Fibroblast of the aortic adventitia (primary cell): ENCODE measurements around the gene ACAP3. TPM values are rescaled to one million over a fixed set of nuclear protein-coding genes. Genes with fewer than 3 reads are reported as not detected.
A peak's percentile ranks its signal among the peaks of the same experiment; 100 is the strongest.
"Not testable (repeated sequence)": the region's sequence is repeated elsewhere in the genome, so short reads cannot be mapped to it uniquely, and the experiment has no call there.

ENCODE experiments used
- DNase-seq: peaks from one replicate; pipeline ENCODE4 v3.0.0-alpha.2; 2010; ENCODE audit warnings: low read depth
- H3K4me3 ChIP-seq: 2 replicates; pipeline ENCODE4 v1.5.1; 2011; ENCODE audit warnings: low read depth, mild to moderate bottlenecking, control low read depth, low read length, moderate library complexity
- total RNA-seq: library from RNA; depleted of rRNA; stranded (reverse); fragments of >200 nt; gene quantifications from 2 replicates; pipeline ENCODE4 v1.2.3, GENCODE V29; 2012; ENCODE audit warnings: low replicate concordance
- TF ChIP-seq, protein P1 (sequence below): IDR thresholded peaks from 2 replicates; pipeline ENCODE4 v1.5.1; 2011; ENCODE audit warnings: mild to moderate bottlenecking, low read length, control low read depth, inconsistent platforms; ENCODE audit not compliant: insufficient read depth

Gene ACAP3
- total RNA-seq, 1 donor: 43.2 TPM

DNA sequence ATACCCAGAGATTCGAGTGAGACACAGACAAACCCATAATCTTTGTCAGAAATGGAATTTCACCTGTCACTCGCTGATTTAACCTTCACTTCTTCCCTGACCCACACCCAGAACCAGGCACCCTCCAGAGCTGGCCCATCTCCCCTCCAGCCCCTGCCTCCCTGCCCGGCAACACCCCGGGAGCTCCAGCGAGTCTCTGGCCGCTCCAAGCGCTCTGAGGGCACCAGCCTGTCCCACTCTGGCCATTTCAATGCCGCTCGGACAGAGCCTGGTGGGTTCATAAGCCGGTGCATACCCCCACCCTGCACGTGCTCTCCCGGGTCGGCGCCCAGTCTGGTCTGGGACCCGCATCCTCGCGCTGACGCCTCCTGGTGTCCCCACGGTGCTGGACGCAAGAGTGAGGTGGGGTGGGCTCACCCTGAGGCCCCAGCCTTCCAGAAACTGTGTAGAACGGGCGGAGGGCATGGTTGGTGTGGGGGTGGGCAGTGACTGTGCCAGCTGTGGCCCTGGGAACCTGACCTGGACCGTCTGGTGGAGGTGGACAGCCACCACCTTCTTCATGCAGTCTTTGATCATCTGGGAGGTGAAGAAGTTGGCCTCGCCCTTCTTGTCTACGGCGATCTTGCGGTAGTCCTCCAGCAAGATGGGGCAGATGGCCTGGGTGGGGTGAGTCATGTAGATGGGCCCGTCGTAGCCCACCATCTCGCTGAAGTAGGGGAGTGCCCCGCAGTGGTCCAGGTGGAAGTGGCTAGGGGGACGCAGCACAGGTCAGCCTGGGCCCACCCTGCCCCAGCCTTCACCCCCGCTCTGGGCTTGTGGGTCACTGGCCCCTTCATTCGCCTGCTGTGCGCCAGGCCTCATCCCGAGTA lies 11.3 kb upstream of the ACAP3 start:
- no peak overlapping the region for H3K4me3 ChIP-seq
- DNase-seq: no peak
- TF ChIP-seq, protein P1, sequence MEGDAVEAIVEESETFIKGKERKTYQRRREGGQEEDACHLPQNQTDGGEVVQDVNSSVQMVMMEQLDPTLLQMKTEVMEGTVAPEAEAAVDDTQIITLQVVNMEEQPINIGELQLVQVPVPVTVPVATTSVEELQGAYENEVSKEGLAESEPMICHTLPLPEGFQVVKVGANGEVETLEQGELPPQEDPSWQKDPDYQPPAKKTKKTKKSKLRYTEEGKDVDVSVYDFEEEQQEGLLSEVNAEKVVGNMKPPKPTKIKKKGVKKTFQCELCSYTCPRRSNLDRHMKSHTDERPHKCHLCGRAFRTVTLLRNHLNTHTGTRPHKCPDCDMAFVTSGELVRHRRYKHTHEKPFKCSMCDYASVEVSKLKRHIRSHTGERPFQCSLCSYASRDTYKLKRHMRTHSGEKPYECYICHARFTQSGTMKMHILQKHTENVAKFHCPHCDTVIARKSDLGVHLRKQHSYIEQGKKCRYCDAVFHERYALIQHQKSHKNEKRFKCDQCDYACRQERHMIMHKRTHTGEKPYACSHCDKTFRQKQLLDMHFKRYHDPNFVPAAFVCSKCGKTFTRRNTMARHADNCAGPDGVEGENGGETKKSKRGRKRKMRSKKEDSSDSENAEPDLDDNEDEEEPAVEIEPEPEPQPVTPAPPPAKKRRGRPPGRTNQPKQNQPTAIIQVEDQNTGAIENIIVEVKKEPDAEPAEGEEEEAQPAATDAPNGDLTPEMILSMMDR: no peak

- TF ChIP-seq, protein P1: no peak
- H3K4me3 ChIP-seq: no peak overlapping the region
- peak; percentile 96 for DNase-seq
Observed at GRCh38 chr1:1318131-1318652, 10.5 kb upstream of the ACAP3 start.

DNA sequence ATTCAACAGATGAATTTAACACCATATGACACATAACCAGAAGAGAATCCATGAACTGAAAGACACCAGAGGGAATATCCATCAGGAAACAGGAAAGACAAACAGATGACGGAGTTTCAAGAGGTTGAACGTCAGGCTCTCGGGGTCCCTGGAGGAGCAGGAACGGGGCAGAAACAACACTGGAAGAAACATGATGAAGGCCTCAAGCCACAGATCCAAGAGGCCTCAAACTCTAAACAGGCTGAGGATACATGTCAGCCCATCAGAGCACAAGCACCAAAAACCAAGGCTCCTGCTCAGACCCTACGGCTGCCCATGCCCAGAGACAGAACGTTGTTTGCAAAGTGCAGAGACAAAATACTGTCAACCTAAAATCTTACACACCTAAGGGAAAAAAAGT lies 9.7 kb upstream of the ACAP3 start:
- DNase-seq: no peak
- no peak overlapping the region for H3K4me3 ChIP-seq
- TF ChIP-seq, protein P1: no peak

- not testable (repeated sequence) for DNase-seq, H3K4me3 ChIP-seq
Observed at GRCh38 chr1:1316199-1316598, 8.5 kb upstream of the ACAP3 start.

DNA sequence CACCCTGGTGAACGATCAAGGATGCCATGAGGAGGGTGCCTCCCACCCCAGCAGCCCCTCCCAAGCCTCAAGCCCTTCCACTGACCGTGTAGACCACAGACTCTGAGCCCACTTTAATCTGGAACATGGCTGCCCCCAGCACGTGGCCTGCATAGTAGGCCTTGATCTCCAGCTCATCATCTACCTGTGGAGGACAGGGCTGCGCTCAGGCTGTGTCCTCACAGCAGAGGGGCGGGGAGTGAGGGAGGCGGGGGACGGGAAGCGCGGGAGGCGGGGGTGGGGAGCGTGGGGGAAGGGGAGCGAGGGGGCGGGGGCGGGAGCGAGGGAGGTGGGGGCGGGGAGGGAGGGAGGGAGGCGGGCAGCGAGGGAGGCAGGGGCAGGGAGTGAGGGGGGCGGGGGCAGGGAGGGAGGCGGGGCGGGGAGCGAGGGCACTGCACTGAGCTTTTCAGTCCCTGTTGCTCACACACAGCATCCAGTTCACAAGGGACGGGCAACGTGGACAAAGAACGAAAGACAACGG lies 7.8 kb upstream of the ACAP3 start:
- no peak for DNase-seq
- TF ChIP-seq, protein P1: no peak
- no peak overlapping the region for H3K4me3 ChIP-seq

DNA sequence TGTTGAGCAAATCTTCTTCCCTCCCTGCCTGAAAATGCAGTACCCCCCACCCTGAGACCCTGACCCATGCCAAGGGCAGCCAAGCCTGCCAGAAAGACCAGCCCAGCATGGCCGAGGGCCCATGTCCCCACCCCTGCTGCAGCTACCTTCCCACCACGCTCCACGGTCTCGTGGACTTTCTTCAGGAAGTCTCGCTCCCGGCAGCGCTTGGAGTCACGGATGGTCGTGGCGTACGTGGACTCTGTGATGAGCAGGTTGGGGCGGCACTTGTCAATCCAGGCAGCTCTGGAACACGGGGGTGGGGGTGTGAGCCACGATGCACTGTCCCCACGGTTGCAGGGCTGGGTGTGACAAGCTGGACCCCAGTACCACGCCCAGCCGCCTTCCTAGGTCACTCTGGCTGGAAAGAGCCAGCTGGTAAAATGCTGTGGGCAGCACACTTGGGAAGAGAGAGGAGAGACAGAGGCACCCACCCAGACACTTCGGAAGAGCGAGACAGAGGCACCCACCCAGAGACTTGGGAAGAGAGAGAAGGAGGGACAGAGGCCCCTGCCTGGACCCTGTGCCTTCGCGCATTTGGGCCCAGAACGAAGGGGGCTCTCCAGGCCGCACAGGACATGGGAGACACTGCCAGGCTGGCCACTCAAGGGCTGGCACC lies 7.1 kb upstream of the ACAP3 start:
- no peak overlapping the region for H3K4me3 ChIP-seq
- DNase-seq: no peak
- TF ChIP-seq, protein P1: no peak

- DNase-seq: no peak
- TF ChIP-seq, protein P1: no peak
- H3K4me3 ChIP-seq: no peak overlapping the region
Observed at GRCh38 chr1:1314237-1314586, 6.5 kb upstream of the ACAP3 start.
